ENCODE results near the gene WSB2.

GRCh38 chr12:118032188-118032587, 28.8 kb downstream of the WSB2 start:
- TF ChIP-seq, protein P1, sequence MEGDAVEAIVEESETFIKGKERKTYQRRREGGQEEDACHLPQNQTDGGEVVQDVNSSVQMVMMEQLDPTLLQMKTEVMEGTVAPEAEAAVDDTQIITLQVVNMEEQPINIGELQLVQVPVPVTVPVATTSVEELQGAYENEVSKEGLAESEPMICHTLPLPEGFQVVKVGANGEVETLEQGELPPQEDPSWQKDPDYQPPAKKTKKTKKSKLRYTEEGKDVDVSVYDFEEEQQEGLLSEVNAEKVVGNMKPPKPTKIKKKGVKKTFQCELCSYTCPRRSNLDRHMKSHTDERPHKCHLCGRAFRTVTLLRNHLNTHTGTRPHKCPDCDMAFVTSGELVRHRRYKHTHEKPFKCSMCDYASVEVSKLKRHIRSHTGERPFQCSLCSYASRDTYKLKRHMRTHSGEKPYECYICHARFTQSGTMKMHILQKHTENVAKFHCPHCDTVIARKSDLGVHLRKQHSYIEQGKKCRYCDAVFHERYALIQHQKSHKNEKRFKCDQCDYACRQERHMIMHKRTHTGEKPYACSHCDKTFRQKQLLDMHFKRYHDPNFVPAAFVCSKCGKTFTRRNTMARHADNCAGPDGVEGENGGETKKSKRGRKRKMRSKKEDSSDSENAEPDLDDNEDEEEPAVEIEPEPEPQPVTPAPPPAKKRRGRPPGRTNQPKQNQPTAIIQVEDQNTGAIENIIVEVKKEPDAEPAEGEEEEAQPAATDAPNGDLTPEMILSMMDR (IDR thresholded peaks at IDR 0.05 in 8 of 11, conservative IDR thresholded peaks at IDR 0.05 in 3 of 11) = no peak
- no peak for TF ChIP-seq POLR2A (IDR thresholded peaks at IDR 0.05)

Measured in spleen (tissue), 7 donors.